HUES48 (cell line): ENCODE measurements around the gene TULP4.

Source experiments
- H3K27ac ChIP-seq: one replicate; pipeline ENCODE4 v1.7.0; 2013; ENCODE audit warnings: low read depth, low read length, inconsistent platforms
- H3K27me3 ChIP-seq: 2 replicates; pipeline ENCODE4 v1.6.1; 2013; ENCODE audit warnings: mild to moderate bottlenecking, low read length; ENCODE audit not compliant: control insufficient read depth, insufficient read depth
- H3K36me3 ChIP-seq: 2 replicates; pipeline ENCODE4 v1.6.1; 2013; ENCODE audit warnings: low read length; ENCODE audit not compliant: control insufficient read depth, insufficient read depth
- H3K4me1 ChIP-seq: 2 replicates; pipeline ENCODE4 v1.6.1; 2013; ENCODE audit warnings: mild to moderate bottlenecking, low read length; ENCODE audit not compliant: control insufficient read depth, insufficient read depth
- H3K4me3 ChIP-seq: 2 replicates; pipeline ENCODE4 v1.5.1; 2013; ENCODE audit warnings: mild to moderate bottlenecking, low read depth, low read length
- H3K9ac ChIP-seq: 2 replicates; pipeline ENCODE4 v1.6.1; 2013; ENCODE audit warnings: mild to moderate bottlenecking, low read depth, low read length, moderate library complexity
- H3K9me3 ChIP-seq: 2 replicates; pipeline ENCODE4 v1.6.1; 2013; ENCODE audit warnings: low read length; ENCODE audit not compliant: control insufficient read depth, insufficient read depth

Gene TULP4

DNA sequence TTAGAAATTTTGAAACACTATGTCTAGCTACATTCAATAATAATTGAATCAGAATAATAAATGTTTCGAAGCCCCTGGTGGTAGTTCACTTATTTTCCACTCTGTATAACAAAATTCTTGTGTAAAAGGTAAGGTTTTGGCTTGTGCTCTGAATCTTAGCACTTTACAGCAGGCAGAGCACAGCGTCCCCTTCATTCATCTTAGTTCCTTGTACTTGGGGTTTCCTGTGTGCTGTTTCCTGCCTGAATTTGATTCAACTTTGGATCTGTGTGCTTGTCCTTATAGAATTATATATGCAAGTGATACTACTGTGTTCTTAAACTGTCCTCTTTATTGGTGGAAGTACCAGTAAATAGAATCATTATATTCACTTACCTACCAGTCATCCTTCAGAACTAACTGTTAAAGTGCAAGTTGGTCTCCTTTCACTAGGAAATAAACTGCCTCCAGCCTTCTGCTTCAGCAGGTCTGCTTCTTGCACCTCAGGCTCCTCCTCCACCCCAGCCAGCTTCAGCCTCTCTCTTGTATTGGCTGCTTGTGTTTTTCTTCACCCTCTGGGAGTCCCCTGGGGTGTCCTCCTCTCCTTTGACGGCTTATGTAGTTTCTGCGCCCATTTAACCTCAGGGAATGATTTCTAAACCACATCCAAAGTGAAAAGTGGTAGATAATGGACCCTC is 28.8 kb upstream of the TULP4 start:
- 0 out of 2 replicates have a peak overlapping the region, but pooled peaks have one; percentile 47 for H3K9ac ChIP-seq
- peak overlapping the region; percentile 87 for H3K27ac ChIP-seq
- peaks cover 33% of the 10 kb centered on the region for H3K4me1 ChIP-seq

DNA sequence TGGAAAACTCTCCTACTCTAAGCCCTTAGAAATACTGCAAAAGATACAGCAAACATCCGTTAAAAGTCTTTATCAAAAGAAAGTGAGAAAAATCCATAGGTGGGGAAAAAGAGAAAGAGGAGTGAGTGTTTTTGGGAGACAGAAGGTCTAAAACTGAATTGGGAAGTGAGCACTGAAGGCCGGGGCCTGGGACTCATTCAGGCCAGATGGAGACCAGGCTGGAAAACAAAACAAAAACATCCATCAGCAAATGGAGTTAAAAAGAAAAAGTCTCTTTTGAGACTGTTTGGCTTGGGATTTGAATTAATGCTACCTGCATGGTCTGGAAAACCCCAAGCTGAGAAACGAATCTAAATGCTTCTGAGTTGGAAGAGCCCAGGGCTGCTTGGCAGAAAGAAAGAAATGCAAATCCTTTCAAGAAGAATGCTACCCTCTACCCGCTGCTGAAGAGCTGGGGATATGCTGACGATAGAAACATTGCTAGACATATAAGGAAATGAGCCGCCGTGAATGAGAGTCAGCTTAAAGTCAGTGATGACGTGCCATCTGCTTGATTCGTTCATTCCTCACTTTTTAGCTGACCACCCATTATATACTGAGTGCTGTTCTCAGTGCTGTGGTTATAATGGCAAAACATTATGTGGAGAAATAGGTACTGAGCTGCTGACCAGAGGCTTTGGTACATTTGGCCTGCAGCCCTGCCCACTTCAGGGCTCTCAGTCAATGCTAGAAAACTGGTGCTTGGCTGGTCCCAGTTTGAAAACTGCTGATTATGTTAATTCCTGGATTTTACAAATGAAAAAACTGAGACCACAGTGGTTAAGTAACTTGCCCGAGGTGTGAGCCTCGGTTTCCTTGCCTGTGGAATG is 28.0 kb upstream of the TULP4 start:
- Histone ChIP-seq H3K9ac (peak overlapping the region; percentile 47), H3K27ac (peak overlapping the region; percentile 87), H3K27me3 (no peaks in the 10 kb centered on the region), H3K4me3 (peak overlapping the region; percentile 15; the same call in 1 of the 2 replicates), H3K4me1 (peaks cover 33% of the 10 kb centered on the region), H3K9me3 (no peaks in the 10 kb centered on the region), H3K36me3 (no peaks in the 10 kb centered on the region)

More for the DNA sequence above, 28.8 kb upstream of the TULP4 start:
- H3K9me3 ChIP-seq = no peaks in the 10 kb centered on the region
- no peaks in the 10 kb centered on the region for H3K27me3 ChIP-seq
- peak overlapping the region; percentile 15 for H3K4me3 ChIP-seq
- no peaks in the 10 kb centered on the region for H3K36me3 ChIP-seq

DNA sequence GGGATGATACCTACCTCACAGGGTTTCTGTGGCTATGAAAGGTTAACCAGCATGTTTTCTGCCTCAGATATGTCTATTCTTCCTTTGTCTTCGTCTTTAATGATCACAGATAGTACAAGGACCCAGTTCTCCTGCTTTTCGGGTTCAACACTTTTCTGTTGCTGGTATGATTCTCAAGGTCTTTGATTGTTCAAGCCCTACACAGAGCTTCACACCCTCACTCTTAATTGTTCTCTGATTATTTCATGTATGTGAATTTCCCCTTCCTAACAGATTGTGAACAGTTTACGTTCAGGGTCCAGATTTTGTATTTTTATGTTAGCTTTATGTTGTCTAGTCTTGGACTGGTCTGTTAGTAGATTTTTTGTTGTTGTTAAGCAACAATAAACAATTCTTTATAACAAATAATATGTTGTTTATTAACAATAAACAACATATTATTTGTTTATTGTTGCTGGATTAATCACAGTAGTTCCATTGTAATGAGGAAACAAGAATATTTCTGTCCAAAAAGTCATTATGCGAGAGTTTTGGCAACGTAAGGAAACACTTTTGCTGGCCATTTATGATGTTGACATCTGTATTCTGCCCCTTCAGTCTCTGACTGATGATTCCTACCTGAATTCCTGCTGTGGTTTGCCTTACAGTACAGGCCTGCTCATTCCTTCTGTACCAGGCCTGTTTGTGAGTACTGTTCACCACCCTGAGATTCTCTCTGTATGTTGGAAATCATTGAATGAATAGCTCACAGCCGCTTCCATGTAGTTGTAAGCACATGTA is 27.2 kb upstream of the TULP4 start:
- H3K9ac ChIP-seq = peak overlapping the region; percentile 47
- no peaks in the 10 kb centered on the region for H3K9me3 ChIP-seq
- peak overlapping the region; percentile 87 for H3K27ac ChIP-seq
- H3K4me3 ChIP-seq = 0 out of 2 replicates have a peak overlapping the region, but pooled peaks have one; percentile 12
- no peaks in the 10 kb centered on the region for H3K36me3 ChIP-seq
- H3K4me1 ChIP-seq = peaks cover 33% of the 10 kb centered on the region
- no peaks in the 10 kb centered on the region for H3K27me3 ChIP-seq

DNA sequence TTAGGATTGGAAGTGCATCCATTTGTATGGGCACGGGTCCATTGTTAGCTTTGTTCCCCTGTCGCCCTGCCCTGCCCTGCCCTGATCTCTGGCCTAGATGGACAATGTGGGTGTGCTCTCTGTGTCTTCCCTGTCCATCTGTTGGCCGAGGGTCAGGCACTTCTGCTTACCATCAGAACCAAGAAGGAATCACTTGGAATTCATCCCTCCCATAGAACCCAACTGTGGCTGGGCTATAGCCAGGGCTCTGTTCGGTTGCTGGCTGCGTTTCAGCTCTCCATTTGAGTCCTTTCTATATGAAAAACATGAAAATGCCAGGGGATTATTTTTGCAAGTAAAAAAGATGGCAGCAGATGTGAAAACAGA is 26.6 kb upstream of the TULP4 start:
- Histone ChIP-seq H3K27ac (no peak overlapping the region), H3K9ac (no peak overlapping the region), H3K4me1 (peaks cover 33% of the 10 kb centered on the region), H3K4me3 (no peak overlapping the region), H3K9me3 (no peaks in the 10 kb centered on the region), H3K27me3 (no peaks in the 10 kb centered on the region), H3K36me3 (no peaks in the 10 kb centered on the region)

DNA sequence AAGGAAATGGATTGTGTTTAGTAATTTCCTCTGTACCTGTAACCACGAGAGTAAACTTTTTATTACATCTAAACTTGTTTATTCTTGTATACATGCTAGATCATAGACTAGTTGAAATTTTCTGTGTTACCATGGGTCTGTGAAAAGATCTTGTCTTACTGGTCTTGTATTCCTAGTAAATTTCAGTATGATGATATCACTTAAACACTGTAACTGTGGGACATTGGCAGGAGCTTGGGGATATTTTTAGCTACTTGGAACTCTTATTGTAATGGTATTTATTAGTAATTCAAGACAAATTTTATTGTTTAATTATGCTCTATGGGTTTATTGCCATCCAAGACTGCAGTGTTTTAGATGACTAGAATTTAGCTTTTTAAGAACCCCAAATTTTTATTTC is 25.9 kb upstream of the TULP4 start:
- no peaks in the 10 kb centered on the region for H3K9me3 ChIP-seq
- H3K36me3 ChIP-seq = no peaks in the 10 kb centered on the region
- no peak overlapping the region for H3K27ac ChIP-seq
- H3K9ac ChIP-seq = no peak overlapping the region
- no peaks in the 10 kb centered on the region for H3K27me3 ChIP-seq
- H3K4me1 ChIP-seq = peaks cover 33% of the 10 kb centered on the region
- H3K4me3 ChIP-seq = no peak overlapping the region

DNA sequence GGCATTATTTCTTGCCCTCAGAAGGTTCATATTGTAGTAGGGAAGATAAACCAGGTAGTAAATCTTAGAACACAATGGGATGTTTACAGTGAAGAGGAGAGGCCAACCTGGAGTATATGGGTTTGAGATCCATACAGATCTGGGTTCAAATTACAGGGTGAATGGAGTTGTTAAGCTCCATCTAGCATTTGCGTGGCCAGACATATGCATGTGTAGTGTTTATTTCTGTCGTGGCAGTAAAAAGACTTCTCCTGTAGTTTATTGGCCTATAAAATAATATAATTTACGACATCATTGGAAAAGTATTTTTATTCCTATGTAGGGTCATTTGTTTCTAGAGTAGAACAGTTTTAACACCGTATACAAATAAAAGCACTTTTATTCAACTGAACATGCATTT is 25.2 kb upstream of the TULP4 start:
- Histone ChIP-seq H3K4me1 (peaks cover 30% of the 10 kb centered on the region), H3K27ac (no peak overlapping the region), H3K9ac (no peak overlapping the region), H3K36me3 (no peaks in the 10 kb centered on the region), H3K27me3 (no peaks in the 10 kb centered on the region), H3K9me3 (no peaks in the 10 kb centered on the region), H3K4me3 (no peak overlapping the region)

DNA sequence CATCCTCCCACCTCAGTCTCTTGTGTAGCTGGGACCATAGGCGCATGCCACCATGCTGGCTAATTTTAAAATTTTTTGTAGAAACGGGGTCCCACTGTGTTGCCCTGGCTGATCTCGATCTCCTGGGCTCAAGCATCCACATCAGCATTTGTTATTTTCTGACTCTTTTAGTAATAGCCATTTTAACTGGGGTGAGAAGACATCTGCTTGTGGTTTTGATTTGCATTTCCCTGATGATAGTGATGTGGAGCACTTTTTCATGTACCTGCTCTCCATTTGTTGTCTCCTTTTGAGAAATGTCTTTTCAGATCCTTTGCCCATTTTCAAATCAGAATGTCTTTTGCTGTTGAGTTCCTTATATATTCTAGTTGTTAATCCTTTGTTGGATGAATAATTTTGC is 22.2 kb upstream of the TULP4 start:
- peaks cover 9% of the 10 kb centered on the region for H3K4me1 ChIP-seq
- H3K27me3 ChIP-seq = no peaks in the 10 kb centered on the region
- no peak overlapping the region for H3K4me3 ChIP-seq
- no peak overlapping the region for H3K9ac ChIP-seq
- no peak overlapping the region for H3K27ac ChIP-seq
- no peaks in the 10 kb centered on the region for H3K9me3 ChIP-seq
- no peaks in the 10 kb centered on the region; the same call in 1 of the 2 replicates for H3K36me3 ChIP-seq

DNA sequence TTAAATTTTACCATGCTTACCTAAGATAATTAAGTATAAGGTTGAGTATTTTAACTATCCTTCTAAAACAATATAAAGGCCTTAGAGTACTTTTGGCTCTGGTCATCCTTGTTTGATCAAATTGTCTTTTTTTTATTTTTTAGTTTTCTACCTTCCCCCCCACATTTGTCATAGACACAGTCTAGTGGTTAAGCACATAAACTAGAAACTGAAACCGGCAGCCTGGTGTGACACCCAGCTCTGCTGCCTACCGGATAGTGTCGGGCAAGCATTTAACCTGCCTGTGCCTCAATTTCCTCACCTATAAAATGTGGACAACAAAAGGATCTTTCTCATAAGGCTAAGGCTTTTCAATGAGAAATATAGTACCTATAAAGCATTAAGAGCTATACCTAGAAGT is 21.6 kb upstream of the TULP4 start:
- Histone ChIP-seq H3K4me1 (peaks cover 3% of the 10 kb centered on the region), H3K27ac (no peak overlapping the region), H3K27me3 (no peaks in the 10 kb centered on the region), H3K9me3 (peaks cover 5% of the 10 kb centered on the region), H3K9ac (no peak overlapping the region), H3K36me3 (no peaks in the 10 kb centered on the region; the same call in 1 of the 2 replicates), H3K4me3 (no peak overlapping the region)

DNA sequence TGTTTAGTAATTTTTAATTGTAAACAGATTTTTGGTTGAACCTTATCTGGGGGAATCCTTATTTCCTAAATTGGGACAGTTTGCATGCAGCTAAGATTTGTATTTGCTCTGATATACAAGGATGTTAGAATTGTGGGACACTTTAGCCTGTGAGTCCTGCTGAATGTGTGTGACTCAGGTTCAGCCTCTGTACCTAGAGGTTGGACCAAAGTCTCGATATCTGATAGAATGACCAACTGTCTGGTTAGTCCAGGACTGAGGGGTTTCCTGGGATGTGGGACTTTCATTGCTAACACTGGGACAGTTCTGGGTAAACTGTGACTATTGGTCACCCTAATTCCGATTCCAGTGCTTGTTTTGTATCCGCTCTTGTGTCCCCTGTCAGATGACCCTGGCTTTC is 20.2 kb upstream of the TULP4 start:
- no peaks in the 10 kb centered on the region for H3K4me1 ChIP-seq
- no peaks in the 10 kb centered on the region for H3K27me3 ChIP-seq
- no peak overlapping the region for H3K4me3 ChIP-seq
- H3K36me3 ChIP-seq = no peaks in the 10 kb centered on the region; the same call in 1 of the 2 replicates
- no peak overlapping the region for H3K9ac ChIP-seq
- no peak overlapping the region for H3K27ac ChIP-seq
- peaks cover 14% of the 10 kb centered on the region for H3K9me3 ChIP-seq

DNA sequence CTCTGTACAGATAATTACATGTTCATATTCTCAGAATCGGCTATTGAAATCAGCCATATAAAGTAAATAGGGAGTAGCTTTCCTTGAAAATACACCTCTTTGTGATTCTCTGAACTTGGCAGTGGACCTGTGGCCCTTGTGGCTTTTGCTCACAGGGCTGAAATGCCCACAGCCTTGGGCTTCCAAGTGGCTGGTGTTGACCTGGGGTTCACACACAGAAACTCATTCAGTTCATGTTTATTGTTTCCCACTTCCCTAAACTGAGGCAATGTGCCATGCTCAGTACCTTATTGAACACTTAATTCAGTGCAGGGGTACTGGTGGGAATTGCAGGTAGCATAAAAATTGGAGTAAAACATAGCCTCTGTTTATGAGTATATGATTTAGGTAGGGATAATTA is 19.1 kb upstream of the TULP4 start:
- H3K27ac ChIP-seq = no peak overlapping the region
- peaks cover 18% of the 10 kb centered on the region for H3K9me3 ChIP-seq
- no peaks in the 10 kb centered on the region for H3K4me1 ChIP-seq
- H3K4me3 ChIP-seq = no peak overlapping the region
- H3K9ac ChIP-seq = no peak overlapping the region
- H3K36me3 ChIP-seq = no peaks in the 10 kb centered on the region; the same call in 1 of the 2 replicates
- no peaks in the 10 kb centered on the region for H3K27me3 ChIP-seq
